Measurements from ENCODE around the gene CHEK2. TPM values are rescaled to one million over a fixed set of nuclear protein-coding genes. Genes with fewer than 3 reads are reported as not detected.

Gene CHEK2
- total and polyA plus RNA-seq, 10 of the 15 experiments (the other 5 are each of a cell fraction or from before 2014, with no cell fraction given): 15.7 to 59.7 (median 22.7) TPM

DNA sequence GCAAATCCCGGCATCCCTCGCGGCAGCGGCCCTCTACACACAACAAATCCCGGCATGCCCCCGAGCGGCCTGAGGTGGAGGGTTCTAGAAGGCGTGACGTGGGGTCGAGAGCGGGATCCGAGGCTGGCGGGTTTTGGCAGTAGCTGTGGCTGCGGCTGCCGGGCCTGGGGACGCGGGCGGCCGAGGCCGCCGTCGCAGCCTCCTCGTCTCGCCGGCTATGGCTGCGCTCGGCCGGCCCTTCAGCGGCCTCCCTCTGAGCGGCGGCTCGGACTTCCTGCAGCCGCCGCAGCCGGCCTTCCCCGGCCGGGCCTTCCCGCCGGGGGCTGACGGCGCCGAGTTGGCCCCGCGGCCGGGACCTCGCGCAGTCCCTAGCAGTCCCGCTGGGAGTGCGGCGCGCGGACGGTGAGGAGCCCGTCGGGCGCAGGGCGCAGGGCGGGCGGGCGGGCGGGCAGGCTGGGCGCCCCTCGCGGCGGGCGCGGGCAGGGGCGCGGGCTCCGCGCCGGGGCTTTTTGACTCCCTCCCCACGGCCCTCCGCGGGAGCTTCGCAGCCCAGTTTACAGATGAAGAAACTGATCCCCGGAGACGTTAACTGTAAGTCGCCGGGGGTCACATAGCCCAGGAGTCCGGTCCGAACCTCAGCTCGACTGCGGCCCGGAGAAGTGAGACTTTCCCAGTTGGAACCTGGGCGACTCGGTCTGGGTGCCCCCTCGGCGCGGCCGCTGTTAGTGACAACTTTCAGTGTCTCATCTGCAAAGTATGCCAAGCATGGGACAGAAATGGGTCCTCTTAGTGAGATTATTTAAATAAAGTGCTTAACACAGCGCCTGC lies 31.2 kb upstream of the CHEK2 start, which contains the start of gene CCDC117 (continued):
- TF ChIP-seq, protein P1, sequence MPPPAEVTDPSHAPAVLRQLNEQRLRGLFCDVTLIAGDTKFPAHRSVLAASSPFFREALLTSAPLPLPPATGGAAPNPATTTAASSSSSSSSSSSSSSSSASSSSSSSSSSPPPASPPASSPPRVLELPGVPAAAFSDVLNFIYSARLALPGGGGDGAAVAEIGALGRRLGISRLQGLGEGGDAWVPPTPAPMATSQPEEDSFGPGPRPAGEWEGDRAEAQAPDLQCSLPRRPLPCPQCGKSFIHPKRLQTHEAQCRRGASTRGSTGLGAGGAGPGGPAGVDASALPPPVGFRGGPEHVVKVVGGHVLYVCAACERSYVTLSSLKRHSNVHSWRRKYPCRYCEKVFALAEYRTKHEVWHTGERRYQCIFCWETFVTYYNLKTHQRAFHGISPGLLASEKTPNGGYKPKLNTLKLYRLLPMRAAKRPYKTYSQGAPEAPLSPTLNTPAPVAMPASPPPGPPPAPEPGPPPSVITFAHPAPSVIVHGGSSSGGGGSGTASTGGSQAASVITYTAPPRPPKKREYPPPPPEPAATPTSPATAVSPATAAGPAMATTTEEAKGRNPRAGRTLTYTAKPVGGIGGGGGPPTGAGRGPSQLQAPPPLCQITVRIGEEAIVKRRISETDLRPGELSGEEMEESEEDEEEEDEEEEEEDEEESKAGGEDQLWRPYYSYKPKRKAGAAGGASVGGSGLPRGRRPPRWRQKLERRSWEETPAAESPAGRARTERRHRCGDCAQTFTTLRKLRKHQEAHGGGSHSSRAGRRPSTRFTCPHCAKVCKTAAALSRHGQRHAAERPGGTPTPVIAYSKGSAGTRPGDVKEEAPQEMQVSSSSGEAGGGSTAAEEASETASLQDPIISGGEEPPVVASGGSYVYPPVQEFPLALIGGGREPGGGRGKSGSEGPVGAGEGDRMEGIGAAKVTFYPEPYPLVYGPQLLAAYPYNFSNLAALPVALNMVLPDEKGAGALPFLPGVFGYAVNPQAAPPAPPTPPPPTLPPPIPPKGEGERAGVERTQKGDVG (CRISPR knock-in tag; IDR thresholded peaks at IDR 0.05): no peak
- TF ChIP-seq TAF1 (IDR thresholded peaks at IDR 0.05; ENCODE audit: borderline replicate concordance, low read depth, low read length): peak; percentile 81; the same call in 1 of the 2 replicates
- TF ChIP-seq, protein P2, sequence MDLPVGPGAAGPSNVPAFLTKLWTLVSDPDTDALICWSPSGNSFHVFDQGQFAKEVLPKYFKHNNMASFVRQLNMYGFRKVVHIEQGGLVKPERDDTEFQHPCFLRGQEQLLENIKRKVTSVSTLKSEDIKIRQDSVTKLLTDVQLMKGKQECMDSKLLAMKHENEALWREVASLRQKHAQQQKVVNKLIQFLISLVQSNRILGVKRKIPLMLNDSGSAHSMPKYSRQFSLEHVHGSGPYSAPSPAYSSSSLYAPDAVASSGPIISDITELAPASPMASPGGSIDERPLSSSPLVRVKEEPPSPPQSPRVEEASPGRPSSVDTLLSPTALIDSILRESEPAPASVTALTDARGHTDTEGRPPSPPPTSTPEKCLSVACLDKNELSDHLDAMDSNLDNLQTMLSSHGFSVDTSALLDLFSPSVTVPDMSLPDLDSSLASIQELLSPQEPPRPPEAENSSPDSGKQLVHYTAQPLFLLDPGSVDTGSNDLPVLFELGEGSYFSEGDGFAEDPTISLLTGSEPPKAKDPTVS (IDR thresholded peaks at IDR 0.05; ENCODE audit: low read depth, low read length): peak; percentile 96
- TF ChIP-seq, protein P3, sequence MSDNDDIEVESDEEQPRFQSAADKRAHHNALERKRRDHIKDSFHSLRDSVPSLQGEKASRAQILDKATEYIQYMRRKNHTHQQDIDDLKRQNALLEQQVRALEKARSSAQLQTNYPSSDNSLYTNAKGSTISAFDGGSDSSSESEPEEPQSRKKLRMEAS (IDR thresholded peaks at IDR 0.05; ENCODE audit: low read depth, low read length): peak; percentile 75
- TF ChIP-seq EP300 (IDR thresholded peaks at IDR 0.05; ENCODE audit: borderline replicate concordance in 1 of 2, control insufficient read depth in 1 of 2, low read depth in 2 of 2, low read length in 2 of 2): peak; percentile 5 to 40; a peak in 1 of 4 replicates
- no peak for TF ChIP-seq MEF2A (IDR thresholded peaks at IDR 0.05; ENCODE audit: insufficient read depth, low read depth, low read length)
- TF ChIP-seq SIX5 (IDR thresholded peaks at IDR 0.05; ENCODE audit: low read depth, low read length, severe bottlenecking): peak; percentile 93
- TF ChIP-seq ATF7 (IDR thresholded peaks at IDR 0.05; ENCODE audit: low read depth): no peak
- TF ChIP-seq BCL11A (IDR thresholded peaks at IDR 0.05; ENCODE audit: low read depth, low read length): no peak
- TF ChIP-seq STAT1 (conservative IDR thresholded peaks at IDR 0.05): 0 out of 2 replicates have a peak, but pooled peaks have one; percentile 62
- TF ChIP-seq ZBED1 (IDR thresholded peaks at IDR 0.05; ENCODE audit: borderline replicate concordance): no peak
- TF ChIP-seq, protein P4, sequence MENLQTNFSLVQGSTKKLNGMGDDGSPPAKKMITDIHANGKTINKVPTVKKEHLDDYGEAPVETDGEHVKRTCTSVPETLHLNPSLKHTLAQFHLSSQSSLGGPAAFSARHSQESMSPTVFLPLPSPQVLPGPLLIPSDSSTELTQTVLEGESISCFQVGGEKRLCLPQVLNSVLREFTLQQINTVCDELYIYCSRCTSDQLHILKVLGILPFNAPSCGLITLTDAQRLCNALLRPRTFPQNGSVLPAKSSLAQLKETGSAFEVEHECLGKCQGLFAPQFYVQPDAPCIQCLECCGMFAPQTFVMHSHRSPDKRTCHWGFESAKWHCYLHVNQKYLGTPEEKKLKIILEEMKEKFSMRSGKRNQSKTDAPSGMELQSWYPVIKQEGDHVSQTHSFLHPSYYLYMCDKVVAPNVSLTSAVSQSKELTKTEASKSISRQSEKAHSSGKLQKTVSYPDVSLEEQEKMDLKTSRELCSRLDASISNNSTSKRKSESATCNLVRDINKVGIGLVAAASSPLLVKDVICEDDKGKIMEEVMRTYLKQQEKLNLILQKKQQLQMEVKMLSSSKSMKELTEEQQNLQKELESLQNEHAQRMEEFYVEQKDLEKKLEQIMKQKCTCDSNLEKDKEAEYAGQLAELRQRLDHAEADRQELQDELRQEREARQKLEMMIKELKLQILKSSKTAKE (IDR thresholded peaks at IDR 0.05; ENCODE audit: low read depth, poor library complexity, severe bottlenecking): no peak
- no peak for TF ChIP-seq SUZ12 (IDR thresholded peaks at IDR 0.05; ENCODE audit: unreplicated experiment)
- no peak for TF ChIP-seq MEF2B (IDR thresholded peaks at IDR 0.05; ENCODE audit: partially characterized antibody, poor library complexity, severe bottlenecking)
- no peak for TF ChIP-seq CBX3 (IDR thresholded peaks at IDR 0.05; ENCODE audit: borderline replicate concordance, low read depth)
- TF ChIP-seq, protein P5, sequence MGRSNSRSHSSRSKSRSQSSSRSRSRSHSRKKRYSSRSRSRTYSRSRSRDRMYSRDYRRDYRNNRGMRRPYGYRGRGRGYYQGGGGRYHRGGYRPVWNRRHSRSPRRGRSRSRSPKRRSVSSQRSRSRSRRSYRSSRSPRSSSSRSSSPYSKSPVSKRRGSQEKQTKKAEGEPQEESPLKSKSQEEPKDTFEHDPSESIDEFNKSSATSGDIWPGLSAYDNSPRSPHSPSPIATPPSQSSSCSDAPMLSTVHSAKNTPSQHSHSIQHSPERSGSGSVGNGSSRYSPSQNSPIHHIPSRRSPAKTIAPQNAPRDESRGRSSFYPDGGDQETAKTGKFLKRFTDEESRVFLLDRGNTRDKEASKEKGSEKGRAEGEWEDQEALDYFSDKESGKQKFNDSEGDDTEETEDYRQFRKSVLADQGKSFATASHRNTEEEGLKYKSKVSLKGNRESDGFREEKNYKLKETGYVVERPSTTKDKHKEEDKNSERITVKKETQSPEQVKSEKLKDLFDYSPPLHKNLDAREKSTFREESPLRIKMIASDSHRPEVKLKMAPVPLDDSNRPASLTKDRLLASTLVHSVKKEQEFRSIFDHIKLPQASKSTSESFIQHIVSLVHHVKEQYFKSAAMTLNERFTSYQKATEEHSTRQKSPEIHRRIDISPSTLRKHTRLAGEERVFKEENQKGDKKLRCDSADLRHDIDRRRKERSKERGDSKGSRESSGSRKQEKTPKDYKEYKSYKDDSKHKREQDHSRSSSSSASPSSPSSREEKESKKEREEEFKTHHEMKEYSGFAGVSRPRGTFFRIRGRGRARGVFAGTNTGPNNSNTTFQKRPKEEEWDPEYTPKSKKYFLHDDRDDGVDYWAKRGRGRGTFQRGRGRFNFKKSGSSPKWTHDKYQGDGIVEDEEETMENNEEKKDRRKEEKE (IDR thresholded peaks at IDR 0.05): no peak
- no peak for TF ChIP-seq KAT2A (conservative IDR thresholded peaks at IDR 0.05; ENCODE audit: control insufficient read depth, low read depth, low read length)

All from GM12878 (cell line).